Memory B cell (primary cell): ENCODE measurements around the gene RASA2.
A peak's percentile ranks its signal among the peaks of the same experiment; 100 is the strongest.
"Not testable (repeated sequence)": the region's sequence is repeated elsewhere in the genome, so short reads cannot be mapped to it uniquely, and the experiment has no call there.

ENCODE experiments used
- ATAC-seq: fragments of 150-1000 bp; cut with Tn5 transposase; 2 replicates; pipeline ENCODE4 v1.10.0; 2021; ENCODE audit warnings: low read depth, mild to moderate bottlenecking, moderate library complexity
- DNase-seq, 2 donors: peaks; one replicate each; pipeline ENCODE4 v3.0.0; 2022; ENCODE audit warnings: low spot score in 2 of 2
- H3K27ac Mint-ChIP-seq: one replicate; pipeline ENCODE4 v1.8.0; 2022; ENCODE audit warnings: mild to moderate bottlenecking, moderate library complexity, mixed read lengths
- H3K27me3 Mint-ChIP-seq: one replicate; pipeline ENCODE4 v1.8.0; 2022; ENCODE audit warnings: mixed read lengths
- H3K36me3 Mint-ChIP-seq: one replicate; pipeline ENCODE4 v1.8.0; 2022; ENCODE audit warnings: mild to moderate bottlenecking, mixed read lengths
- H3K4me1 Mint-ChIP-seq: one replicate; pipeline ENCODE4 v1.8.0; 2022; ENCODE audit warnings: mixed read lengths
- H3K4me3 Mint-ChIP-seq: one replicate; pipeline ENCODE4 v1.8.0; 2022; ENCODE audit warnings: mild to moderate bottlenecking, moderate library complexity, mixed read lengths
- H3K9me3 Mint-ChIP-seq: one replicate; pipeline ENCODE4 v1.8.0; 2022; ENCODE audit warnings: mixed read lengths

RASA2 gene

GRCh38 chr3:141628334-141628733 lies 141.5 kb downstream of the RASA2 start:
- not testable (repeated sequence) for H3K27me3 Mint-ChIP-seq, H3K4me3 Mint-ChIP-seq, ATAC-seq, H3K4me1 Mint-ChIP-seq, H3K9me3 Mint-ChIP-seq, H3K27ac Mint-ChIP-seq, DNase-seq, H3K36me3 Mint-ChIP-seq

- H3K4me3 Mint-ChIP-seq, H3K9me3 Mint-ChIP-seq, H3K27ac Mint-ChIP-seq, DNase-seq, ATAC-seq, H3K36me3 Mint-ChIP-seq, H3K4me1 Mint-ChIP-seq, H3K27me3 Mint-ChIP-seq: not testable (repeated sequence)
Measured at GRCh38 chr3:141628868-141629441, 142.1 kb downstream of the RASA2 start.

- Mint-ChIP-seq H3K27ac (no peak overlapping the region), H3K36me3 (no peaks in the 10 kb centered on the region), H3K4me1 (no peaks in the 10 kb centered on the region), H3K9me3 (no peaks in the 10 kb centered on the region), H3K27me3 (peaks cover 7% of the 10 kb centered on the region), H3K4me3 (no peak overlapping the region)
- no peak for ATAC-seq
- no peak for DNase-seq
Measured at GRCh38 chr3:141629976-141630375, 143.1 kb downstream of the RASA2 start.

DNA sequence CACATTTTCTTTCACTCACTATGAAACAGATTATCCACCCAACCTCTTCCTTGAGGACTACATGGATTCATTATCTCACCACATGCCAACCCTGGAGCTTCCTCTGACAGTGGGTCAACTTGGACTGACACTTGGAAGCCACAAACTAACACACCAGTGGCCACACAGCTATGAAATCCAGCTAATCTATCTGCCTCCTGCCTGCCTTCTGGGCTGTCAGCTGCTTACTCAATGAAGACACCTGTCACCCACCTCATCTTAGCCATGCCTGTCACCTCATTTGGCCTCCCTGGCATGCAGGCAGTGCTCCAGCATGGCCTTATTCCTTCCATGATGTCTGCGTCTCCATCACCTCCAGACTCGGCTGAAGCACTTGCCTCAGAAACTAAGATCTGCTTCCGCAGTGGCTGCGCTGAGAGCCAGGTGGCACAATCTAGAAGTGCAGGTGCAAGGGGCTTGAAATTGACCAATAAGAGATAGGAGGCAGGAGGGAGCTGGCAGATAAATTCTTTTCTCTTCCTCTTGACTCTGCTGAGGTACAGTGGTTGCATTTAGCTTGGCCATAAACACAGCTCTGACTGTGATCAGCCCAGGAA lies 146.1 kb downstream of the RASA2 start:
- no peaks in the 10 kb centered on the region for H3K36me3 Mint-ChIP-seq
- no peak overlapping the region for H3K4me3 Mint-ChIP-seq
- no peak for DNase-seq
- peaks cover 7% of the 10 kb centered on the region for H3K27me3 Mint-ChIP-seq
- no peak for ATAC-seq
- H3K4me1 Mint-ChIP-seq, result no peaks in the 10 kb centered on the region
- H3K9me3 Mint-ChIP-seq, result no peaks in the 10 kb centered on the region
- H3K27ac Mint-ChIP-seq, result no peak overlapping the region

- ATAC-seq (no peak), DNase-seq (no peak)
- Mint-ChIP-seq H3K36me3 (no peaks in the 10 kb centered on the region), H3K27ac (no peak overlapping the region), H3K27me3 (no peaks in the 10 kb centered on the region), H3K9me3 (no peaks in the 10 kb centered on the region), H3K4me1 (no peaks in the 10 kb centered on the region), H3K4me3 (no peak overlapping the region)
Measured at GRCh38 chr3:141642215-141642614, 155.4 kb downstream of the RASA2 start.

- no peaks in the 10 kb centered on the region for H3K36me3 Mint-ChIP-seq
- no peak overlapping the region for H3K27ac Mint-ChIP-seq
- no peaks in the 10 kb centered on the region for H3K27me3 Mint-ChIP-seq
- H3K4me3 Mint-ChIP-seq, result no peak overlapping the region
- H3K9me3 Mint-ChIP-seq, result no peaks in the 10 kb centered on the region
- DNase-seq (no peak), ATAC-seq (no peak)
- H3K4me1 Mint-ChIP-seq, result no peaks in the 10 kb centered on the region
Measured at GRCh38 chr3:141643391-141643790, 156.6 kb downstream of the RASA2 start.

- Mint-ChIP-seq H3K36me3 (no peaks in the 10 kb centered on the region), H3K27ac (no peak overlapping the region), H3K4me3 (no peak overlapping the region), H3K9me3 (no peaks in the 10 kb centered on the region), H3K27me3 (no peaks in the 10 kb centered on the region), H3K4me1 (no peaks in the 10 kb centered on the region)
- no peak for DNase-seq
- no peak for ATAC-seq
Measured at GRCh38 chr3:141643796-141644195, 157.0 kb downstream of the RASA2 start.

- H3K4me3 Mint-ChIP-seq, result no peak overlapping the region
- ATAC-seq (peak; percentile 70), DNase-seq (peak; percentile 32 to 33)
- no peaks in the 10 kb centered on the region for H3K9me3 Mint-ChIP-seq
- no peaks in the 10 kb centered on the region for H3K4me1 Mint-ChIP-seq
- H3K27ac Mint-ChIP-seq, result no peak overlapping the region
- H3K27me3 Mint-ChIP-seq, result no peaks in the 10 kb centered on the region
- no peaks in the 10 kb centered on the region for H3K36me3 Mint-ChIP-seq
Measured at GRCh38 chr3:141644931-141645330, 158.1 kb downstream of the RASA2 start.

DNA sequence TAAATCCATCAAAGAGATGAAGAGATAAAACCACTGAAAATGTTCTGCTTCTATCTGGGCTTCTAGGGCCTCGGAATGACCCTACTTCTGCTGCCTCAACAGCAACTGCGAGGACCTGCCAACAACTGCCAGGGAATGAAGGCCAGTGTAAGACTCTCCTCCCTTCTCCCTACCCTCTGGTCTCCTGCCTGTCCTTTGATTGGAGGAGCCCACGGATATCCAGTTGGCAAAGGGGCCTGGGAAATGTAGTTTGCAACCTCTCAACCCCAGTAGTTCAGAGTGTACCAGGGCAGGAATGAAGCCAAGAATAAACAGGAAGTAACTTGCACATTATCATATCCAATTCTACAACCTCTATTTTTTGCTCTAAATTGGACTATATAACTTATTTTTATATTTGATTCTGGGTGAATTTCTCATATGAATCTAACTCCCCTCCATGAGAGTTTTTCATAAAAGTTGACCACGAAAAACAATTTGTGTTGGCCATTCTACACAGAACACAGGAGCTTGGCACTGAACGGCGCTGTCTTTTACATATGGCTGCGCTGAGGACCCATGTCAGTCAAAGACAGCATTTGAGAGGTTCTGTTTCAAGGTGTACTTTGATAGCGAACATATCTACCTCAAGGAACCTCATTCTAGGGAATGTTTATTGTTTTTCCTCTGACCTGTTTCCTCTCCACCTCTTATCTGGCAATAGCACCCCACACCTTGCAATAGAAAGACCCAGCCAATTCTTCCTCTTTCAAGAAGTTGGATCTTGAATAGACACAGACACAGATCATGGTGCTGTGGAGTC lies 160.1 kb downstream of the RASA2 start:
- ATAC-seq (no peak), DNase-seq (no peak)
- Mint-ChIP-seq H3K27ac (no peak overlapping the region), H3K4me1 (no peaks in the 10 kb centered on the region), H3K27me3 (no peaks in the 10 kb centered on the region), H3K9me3 (no peaks in the 10 kb centered on the region), H3K36me3 (no peaks in the 10 kb centered on the region), H3K4me3 (no peak overlapping the region)

DNA sequence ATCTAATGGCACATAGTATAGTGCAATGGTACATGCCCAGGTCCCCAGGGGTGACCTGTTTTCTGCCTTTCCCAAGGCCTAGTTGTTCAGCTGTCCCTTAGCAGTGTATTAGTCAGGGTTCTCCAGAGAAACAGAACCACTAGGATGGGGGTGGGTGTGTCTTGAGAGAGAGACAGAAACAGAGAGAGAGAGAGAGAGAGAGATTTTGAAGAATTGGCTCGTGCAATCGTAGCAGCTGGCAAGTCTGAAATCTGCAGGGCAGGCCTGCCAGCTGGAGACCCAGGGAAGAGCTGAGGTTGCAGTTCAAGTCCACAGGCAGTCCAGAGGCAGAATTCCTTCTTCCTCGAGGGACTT lies 160.7 kb downstream of the RASA2 start:
- ATAC-seq, result no peak

DNA sequence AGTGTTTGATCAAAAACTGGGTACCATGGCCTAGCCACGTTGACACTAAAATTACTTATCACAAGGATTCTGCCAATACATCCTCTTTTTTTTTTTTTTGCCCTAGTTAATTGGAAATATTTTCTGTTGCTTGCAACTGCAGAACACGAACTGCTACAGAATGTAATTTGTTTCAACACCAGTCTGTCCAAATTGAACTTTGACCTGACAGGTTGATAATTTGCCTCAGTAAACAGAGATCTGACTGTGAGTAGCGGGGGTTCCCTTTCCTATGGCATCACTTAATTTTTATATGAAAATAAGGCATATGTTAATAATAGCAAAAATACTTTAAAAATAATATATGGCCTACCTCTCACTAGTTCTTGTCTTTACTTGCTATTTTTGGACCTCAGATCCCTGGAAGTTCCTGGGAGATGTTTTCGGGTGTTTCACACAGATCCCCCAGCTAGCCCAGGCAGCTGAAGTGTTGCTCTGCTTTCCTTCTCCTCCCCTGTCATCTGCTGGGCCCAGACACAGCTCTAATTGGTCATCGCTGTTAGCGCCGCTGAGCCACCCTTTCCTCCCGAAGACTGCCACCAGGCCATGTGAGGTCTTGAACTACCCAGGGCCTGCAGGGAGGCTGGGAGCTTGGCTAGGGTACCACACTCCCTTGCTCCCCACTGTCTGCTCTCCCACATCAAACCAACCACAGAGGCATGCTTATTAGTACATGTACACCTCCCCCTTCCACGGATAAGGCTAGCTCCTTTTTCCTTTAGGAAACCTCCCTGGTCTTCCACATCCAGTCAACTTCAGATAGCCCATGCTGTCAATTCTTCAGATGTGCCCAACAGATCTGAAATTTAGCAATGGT lies 161.5 kb downstream of the RASA2 start:
- H3K9me3 Mint-ChIP-seq, result no peaks in the 10 kb centered on the region
- no peaks in the 10 kb centered on the region for H3K27me3 Mint-ChIP-seq
- ATAC-seq (no peak), DNase-seq (no peak)
- no peak overlapping the region for H3K27ac Mint-ChIP-seq
- H3K4me3 Mint-ChIP-seq, result no peak overlapping the region
- H3K4me1 Mint-ChIP-seq, result no peaks in the 10 kb centered on the region
- H3K36me3 Mint-ChIP-seq, result no peaks in the 10 kb centered on the region

More for the DNA sequence above, 160.7 kb downstream of the RASA2 start:
- no peak overlapping the region for H3K4me3 Mint-ChIP-seq
- H3K36me3 Mint-ChIP-seq, result no peaks in the 10 kb centered on the region
- H3K9me3 Mint-ChIP-seq, result no peaks in the 10 kb centered on the region
- no peak overlapping the region for H3K27ac Mint-ChIP-seq
- no peak for DNase-seq
- no peaks in the 10 kb centered on the region for H3K4me1 Mint-ChIP-seq
- no peaks in the 10 kb centered on the region for H3K27me3 Mint-ChIP-seq

- no peaks in the 10 kb centered on the region for H3K9me3 Mint-ChIP-seq
- DNase-seq (no peak), ATAC-seq (no peak)
- H3K27ac Mint-ChIP-seq, result no peak overlapping the region
- peaks cover 1% of the 10 kb centered on the region for H3K27me3 Mint-ChIP-seq
- H3K4me1 Mint-ChIP-seq, result no peaks in the 10 kb centered on the region
- no peak overlapping the region for H3K4me3 Mint-ChIP-seq
- H3K36me3 Mint-ChIP-seq, result no peaks in the 10 kb centered on the region
Measured at GRCh38 chr3:141649871-141650270, 163.0 kb downstream of the RASA2 start.

DNA sequence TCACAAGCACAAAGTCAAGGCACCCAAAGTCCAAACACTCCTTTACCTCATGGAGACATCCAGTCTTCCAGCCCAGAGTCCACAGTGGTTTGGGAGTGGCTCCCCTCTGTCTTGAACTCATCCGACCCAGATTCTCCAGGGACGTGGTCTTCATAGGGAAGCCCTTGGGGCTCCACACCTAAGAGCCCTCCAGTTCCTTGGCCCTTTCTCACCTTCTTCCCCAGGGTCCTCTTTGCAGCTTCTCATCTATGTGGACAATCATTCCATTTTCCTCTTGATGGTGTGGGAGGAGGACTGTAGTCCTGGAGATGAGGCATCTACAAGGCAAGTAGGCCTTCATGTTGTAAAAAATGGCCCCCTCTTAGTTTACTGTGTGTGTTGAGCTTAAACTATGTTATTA lies 164.0 kb downstream of the RASA2 start:
- Mint-ChIP-seq H3K27ac (no peak overlapping the region), H3K4me1 (no peaks in the 10 kb centered on the region), H3K4me3 (no peak overlapping the region), H3K27me3 (peaks cover 3% of the 10 kb centered on the region), H3K9me3 (no peaks in the 10 kb centered on the region), H3K36me3 (no peaks in the 10 kb centered on the region)
- DNase-seq, result no peak
- ATAC-seq, result no peak

DNA sequence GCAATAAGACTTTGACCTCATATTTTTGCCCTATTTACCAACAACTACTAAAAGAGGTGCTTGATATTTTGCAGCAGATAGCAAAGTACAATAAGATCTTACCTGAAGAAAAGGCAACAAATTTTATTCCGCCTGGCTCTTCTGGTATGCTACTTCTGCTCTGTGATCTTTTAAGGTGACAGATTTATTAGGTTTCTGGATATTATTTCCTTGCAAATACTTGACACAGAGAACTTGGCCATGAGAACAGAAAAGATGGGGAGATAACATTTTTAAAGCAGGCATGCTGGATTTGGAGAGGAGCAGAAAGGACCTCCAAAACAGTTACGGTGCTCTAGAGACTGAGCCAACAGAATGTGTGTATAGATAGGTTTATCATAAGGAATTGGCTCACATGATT lies 164.6 kb downstream of the RASA2 start:
- no peaks in the 10 kb centered on the region for H3K9me3 Mint-ChIP-seq
- no peaks in the 10 kb centered on the region for H3K4me1 Mint-ChIP-seq
- H3K27ac Mint-ChIP-seq, result no peak overlapping the region
- ATAC-seq (no peak), DNase-seq (no peak)
- no peaks in the 10 kb centered on the region for H3K36me3 Mint-ChIP-seq
- no peak overlapping the region for H3K4me3 Mint-ChIP-seq
- H3K27me3 Mint-ChIP-seq, result peaks cover 3% of the 10 kb centered on the region
